Gastrocnemius medialis (tissue), 4 donors: ENCODE data around the gene CLN3.

Experiments
- POLR2A ChIP-seq, 2 donors: fragments of 450-650 bp; IDR thresholded peaks; one replicate each; pipeline ENCODE4 v1.6.1; 2017; ENCODE audit warnings: antibody characterized with exemption in 2 of 2, mild to moderate bottlenecking in 2 of 2, moderate library complexity in 2 of 2
- TF ChIP-seq, protein P1 (sequence below), 5 experiments: fragments of 450-650 bp in 3 of 5; fragments of 200-600 bp in 2 of 5; sonication (generic) in 2 of 5; IDR thresholded peaks in 4 of 5; conservative IDR thresholded peaks in 1 of 5; 1 replicate in 4 of 5; 2 replicates in 1 of 5; pipeline ENCODE4 v1.5.1; 2016 to 2019; ENCODE audit warnings: antibody characterized with exemption in 5 of 5, mild to moderate bottlenecking in 3 of 5, moderate library complexity in 3 of 5

GRCh38 chr16:28527985-28528384 is 36.1 kb upstream of the CLN3 start:
- no peak for TF ChIP-seq POLR2A (IDR thresholded peaks at IDR 0.05)
- TF ChIP-seq, protein P1, sequence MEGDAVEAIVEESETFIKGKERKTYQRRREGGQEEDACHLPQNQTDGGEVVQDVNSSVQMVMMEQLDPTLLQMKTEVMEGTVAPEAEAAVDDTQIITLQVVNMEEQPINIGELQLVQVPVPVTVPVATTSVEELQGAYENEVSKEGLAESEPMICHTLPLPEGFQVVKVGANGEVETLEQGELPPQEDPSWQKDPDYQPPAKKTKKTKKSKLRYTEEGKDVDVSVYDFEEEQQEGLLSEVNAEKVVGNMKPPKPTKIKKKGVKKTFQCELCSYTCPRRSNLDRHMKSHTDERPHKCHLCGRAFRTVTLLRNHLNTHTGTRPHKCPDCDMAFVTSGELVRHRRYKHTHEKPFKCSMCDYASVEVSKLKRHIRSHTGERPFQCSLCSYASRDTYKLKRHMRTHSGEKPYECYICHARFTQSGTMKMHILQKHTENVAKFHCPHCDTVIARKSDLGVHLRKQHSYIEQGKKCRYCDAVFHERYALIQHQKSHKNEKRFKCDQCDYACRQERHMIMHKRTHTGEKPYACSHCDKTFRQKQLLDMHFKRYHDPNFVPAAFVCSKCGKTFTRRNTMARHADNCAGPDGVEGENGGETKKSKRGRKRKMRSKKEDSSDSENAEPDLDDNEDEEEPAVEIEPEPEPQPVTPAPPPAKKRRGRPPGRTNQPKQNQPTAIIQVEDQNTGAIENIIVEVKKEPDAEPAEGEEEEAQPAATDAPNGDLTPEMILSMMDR (IDR thresholded peaks at IDR 0.05 in 4 of 5, conservative IDR thresholded peaks at IDR 0.05 in 1 of 5) = no peak
